ENCODE measurements around the gene SMIM8.

SMIM8 gene, protein sequence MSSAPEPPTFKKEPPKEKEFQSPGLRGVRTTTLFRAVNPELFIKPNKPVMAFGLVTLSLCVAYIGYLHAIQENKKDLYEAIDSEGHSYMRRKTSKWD

DNA sequence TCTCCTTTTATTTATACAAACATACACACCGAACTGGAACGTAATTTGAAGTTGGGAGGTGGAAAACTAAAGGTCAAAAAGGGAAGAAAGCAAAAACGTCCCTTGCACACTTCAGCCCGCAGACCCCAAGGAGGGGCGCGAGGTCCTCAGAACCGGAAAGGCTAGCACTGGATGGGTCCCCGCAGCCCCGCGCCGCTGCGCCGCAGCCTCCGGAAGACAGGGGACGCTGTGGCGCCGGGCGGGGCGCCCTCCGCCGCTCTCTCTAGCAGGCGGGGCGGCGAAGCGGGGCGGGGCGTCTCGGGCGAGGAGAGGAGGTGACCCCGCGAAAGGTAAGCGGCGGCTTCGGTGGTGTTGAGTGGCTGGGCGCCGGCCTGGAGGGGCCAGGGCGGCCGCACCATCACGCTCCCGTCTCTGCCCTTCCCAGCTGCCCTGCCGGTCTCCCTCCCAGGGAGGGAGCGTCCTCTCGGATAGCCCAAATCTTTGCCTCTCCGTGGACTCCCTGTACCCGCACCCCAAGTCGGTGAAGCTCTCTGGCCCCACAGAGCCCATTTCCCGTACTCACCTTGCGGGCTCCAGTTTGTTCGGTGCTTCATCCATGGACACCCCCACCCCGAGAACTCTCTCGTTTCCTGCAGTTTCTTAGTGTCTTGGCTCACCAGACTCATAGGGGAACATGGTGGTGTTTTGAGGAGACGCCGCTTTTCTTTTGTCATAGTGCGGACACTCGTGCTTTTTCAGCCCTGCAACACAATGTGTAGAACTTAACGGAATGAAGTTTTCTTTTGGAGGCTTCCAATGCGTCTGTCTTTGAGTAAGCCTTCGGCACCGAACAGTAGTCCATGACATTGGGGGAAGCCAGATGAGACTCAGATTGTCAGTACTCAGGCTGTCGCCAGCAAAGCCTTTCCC lies at the start of gene SMIM8:
SMIM8 (plus strand) TSS at position 285 of the 909 bp plus-strand sequence. CDS start 14,444 bp downstream, outside the sequence.
- TF ChIP-seq, protein P1, sequence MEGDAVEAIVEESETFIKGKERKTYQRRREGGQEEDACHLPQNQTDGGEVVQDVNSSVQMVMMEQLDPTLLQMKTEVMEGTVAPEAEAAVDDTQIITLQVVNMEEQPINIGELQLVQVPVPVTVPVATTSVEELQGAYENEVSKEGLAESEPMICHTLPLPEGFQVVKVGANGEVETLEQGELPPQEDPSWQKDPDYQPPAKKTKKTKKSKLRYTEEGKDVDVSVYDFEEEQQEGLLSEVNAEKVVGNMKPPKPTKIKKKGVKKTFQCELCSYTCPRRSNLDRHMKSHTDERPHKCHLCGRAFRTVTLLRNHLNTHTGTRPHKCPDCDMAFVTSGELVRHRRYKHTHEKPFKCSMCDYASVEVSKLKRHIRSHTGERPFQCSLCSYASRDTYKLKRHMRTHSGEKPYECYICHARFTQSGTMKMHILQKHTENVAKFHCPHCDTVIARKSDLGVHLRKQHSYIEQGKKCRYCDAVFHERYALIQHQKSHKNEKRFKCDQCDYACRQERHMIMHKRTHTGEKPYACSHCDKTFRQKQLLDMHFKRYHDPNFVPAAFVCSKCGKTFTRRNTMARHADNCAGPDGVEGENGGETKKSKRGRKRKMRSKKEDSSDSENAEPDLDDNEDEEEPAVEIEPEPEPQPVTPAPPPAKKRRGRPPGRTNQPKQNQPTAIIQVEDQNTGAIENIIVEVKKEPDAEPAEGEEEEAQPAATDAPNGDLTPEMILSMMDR (IDR thresholded peaks at IDR 0.05; ENCODE audit: borderline replicate concordance, insufficient read depth, low read depth, low read length) = peak; percentile 100
- peak within 1 kb of the TSS; percentile 71 for H3K4me3 ChIP-seq (ENCODE audit: low read depth, low read length)

DNA sequence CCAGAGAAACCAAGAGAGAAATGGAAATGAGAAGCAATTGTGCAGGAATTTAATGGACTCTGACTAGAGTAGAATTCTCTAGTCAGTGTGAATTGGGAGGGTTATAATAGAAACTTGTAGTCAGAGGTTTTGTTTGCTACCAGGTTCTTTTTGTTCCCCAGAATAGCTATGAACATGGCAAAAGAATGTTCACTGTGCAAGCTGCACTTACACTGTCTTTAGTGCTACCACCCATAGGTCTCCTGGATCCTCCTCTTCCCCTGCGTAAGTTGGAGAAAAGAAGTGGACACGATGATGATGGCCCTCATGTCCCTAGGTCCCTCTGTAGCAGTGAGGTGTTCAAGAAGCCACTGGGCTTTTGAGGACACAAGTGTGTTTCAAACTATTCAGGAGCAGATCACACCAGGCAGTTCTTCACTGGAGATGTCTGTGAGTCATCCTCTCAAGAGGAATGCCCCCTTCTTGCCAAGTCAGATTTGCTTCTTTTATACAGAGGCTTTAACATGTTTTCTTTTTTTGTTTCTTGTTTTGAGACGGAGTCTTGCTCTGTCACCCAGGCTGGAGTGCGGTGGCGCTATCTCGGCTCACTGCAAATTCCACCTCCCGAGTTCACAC lies 47.6 kb upstream of the SMIM8 start:
- TF ChIP-seq, protein P1 (IDR thresholded peaks at IDR 0.05; ENCODE audit: borderline replicate concordance, insufficient read depth, low read depth, low read length) = no peak

DNA sequence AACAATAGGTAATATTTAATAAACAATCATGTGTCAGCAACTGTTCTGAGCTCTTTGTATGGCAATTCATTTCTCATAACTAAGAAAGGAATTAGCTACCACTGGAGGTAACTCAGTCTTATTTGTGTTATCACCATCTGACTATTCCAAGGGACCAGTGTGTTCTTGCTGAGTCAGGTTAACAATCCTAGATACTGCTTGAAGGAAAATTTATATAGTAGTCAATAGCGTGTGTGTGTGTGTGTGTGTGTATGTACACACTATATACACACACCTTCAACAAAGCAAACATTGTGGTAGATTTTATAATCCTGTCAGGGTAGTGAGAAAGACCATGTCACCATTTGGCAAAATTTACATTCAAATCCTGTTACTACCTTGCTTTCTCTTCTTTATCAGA lies 45.8 kb upstream of the SMIM8 start:
- TF ChIP-seq, protein P1 (IDR thresholded peaks at IDR 0.05; ENCODE audit: borderline replicate concordance, insufficient read depth, low read depth, low read length) = no peak
- H3K4me3 ChIP-seq (ENCODE audit: low read depth, low read length) = no peak overlapping the region

More for the DNA sequence above, 47.6 kb upstream of the SMIM8 start:
- no peak overlapping the region for H3K4me3 ChIP-seq (ENCODE audit: low read depth, low read length)

DNA sequence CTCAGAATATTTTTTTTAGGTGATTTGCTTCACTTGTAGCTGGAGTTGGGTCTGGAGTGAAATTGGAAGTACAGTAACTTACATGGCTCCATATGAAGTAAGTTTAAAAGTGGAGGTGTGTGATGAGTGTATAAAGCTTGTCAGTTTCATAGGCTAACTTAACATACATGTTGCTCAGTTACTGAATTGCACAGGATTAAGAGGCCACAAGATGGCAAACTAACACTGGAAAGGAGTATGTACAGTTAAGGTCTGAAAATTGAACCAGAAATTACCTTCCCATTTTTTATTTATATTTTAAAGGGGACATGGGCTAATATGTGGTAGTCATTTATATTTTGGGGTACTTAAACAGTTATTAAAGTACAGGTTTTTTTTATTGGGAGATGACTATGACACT lies 45.3 kb upstream of the SMIM8 start:
- TF ChIP-seq, protein P1 (IDR thresholded peaks at IDR 0.05; ENCODE audit: borderline replicate concordance, insufficient read depth, low read depth, low read length) = 0 out of 2 replicates have a peak, but pooled peaks have one; percentile 6
- H3K4me3 ChIP-seq (ENCODE audit: low read depth, low read length) = no peak overlapping the region

DNA sequence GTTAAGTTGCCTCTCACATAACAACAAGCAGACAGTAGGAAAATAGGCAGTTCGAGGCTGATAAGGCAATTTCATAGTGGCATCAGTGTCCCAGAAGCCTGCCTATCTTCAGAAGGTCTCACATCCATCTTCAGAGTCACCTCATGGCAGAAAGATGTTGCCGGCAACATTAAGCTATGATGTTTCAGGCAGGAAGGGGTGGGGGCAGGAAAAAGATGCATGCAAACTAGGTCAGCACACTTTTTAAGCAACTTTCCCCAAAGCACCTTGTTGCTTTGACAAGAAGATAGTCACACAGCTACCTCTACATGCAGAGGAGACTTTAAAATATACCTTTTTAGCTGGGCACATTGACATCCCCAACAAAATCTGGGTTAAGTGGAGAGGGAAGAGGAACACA lies 43.2 kb upstream of the SMIM8 start:
- H3K4me3 ChIP-seq (ENCODE audit: low read depth, low read length) = no peak overlapping the region
- TF ChIP-seq, protein P1 (IDR thresholded peaks at IDR 0.05; ENCODE audit: borderline replicate concordance, insufficient read depth, low read depth, low read length) = no peak

DNA sequence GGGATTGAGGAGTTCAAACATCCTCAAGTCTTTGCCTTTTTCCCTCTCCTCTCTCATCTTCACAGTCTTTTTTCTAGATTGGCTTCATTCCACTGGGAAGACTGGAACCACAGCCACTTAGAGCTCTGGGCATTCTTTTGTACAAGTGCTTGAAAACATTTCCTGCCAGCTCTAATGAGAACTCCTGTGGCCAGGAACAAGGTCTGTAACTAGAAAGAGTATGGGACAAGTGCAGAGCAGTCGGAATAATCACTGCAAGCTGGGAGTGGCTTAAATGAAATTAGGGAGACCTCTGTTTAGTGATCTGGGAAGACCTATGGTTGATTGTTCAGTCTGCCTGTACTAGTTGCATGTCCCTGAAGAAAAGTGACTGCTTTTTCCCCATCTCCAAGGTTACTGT lies 41.0 kb upstream of the SMIM8 start:
- TF ChIP-seq, protein P1 (IDR thresholded peaks at IDR 0.05; ENCODE audit: borderline replicate concordance, insufficient read depth, low read depth, low read length) = no peak
- H3K4me3 ChIP-seq (ENCODE audit: low read depth, low read length) = no peak overlapping the region

All from GM12875 (cell line).